Myometrial cell (primary cell): ENCODE data around the gene CELF6. TPM values are rescaled to one million over a fixed set of nuclear protein-coding genes. Genes with fewer than 3 reads are reported as not detected.

Source experiments
- total RNA-seq: library from RNA; depleted of rRNA; stranded (reverse); fragments of >200 nt; gene quantifications from 2 replicates; pipeline ENCODE4 v1.2.3, GENCODE V29; 2015

Gene CELF6
- not detected in 2 replicates for total RNA-seq

DNA sequence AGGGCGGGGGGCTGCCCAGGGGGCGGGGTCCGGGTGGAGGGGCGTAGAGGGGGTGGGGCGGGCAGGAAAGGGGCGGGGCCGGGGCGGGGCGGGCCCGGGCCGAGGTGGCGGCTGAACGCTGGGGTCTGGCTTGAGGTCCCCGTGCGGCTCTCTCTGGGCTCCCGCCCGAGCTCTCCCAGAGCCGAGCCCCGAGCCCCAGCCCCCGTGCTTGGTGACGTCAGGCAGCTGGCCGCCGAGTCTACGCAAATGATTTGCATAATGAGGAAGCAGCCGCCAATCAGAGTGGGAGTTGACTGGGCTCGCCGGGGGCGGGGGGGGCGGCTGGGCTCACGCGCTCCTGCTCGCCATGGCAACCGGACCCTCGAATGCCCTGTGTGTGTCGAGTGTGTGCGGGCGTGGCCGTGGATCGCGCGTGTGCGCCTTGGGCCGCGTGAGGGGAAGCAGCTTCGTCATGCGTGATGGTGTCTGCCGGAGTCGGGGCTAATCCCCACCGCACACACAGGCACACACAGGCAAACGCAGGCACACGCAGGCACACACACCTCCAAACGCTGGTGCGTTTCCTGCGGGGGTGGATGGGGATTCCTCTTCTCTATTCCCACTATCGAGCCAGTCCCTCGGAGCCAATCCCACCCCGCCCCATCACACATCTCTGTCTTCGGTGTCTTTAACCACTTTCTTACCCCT, at the start of gene CELF6:
CELF6 (minus strand) TSS at position 173 of the 687 bp plus-strand sequence. CDS start 283 bp downstream, outside the sequence.

GRCh38 chr15:72272213-72272996, 47.6 kb downstream of the CELF6 start, which contains the start of gene PARP6:
PARP6 (minus strand) TSS chr15:72272554; CDS start chr15:72267477, 5,077 bp downstream.

Other genes with a start within 250 kb of the CELF6 start
- 15.3 and 17.4 TPM in 2 replicates for gene MYO9A, start 202.0 kb downstream of the CELF6 start, total RNA-seq
- gene SENP8, start 201.8 kb downstream of the CELF6 start, total RNA-seq: 1.4 and 3.5 TPM in 2 replicates
- 0.18 TPM in 1 of 2 replicates, not detected in the other for gene GRAMD2A, start 122.4 kb downstream of the CELF6 start, total RNA-seq
- 2,541 and 2,790 TPM in 2 replicates for gene PKM, start 89.0 kb downstream of the CELF6 start, total RNA-seq
- 22.5 and 25.9 TPM in 2 replicates for gene PARP6, start 47.6 kb downstream of the CELF6 start, total RNA-seq
- 75.0 and 98.6 TPM in 2 replicates for gene HEXA, start 55.9 kb upstream of the CELF6 start, total RNA-seq
- not detected in 2 replicates for gene TMEM202, start 78.1 kb upstream of the CELF6 start, total RNA-seq
- gene ARIH1, start 154.2 kb upstream of the CELF6 start, total RNA-seq: 16.7 and 19.3 TPM in 2 replicates